Measurements from ENCODE around the gene SLC30A3. TPM values are rescaled to one million over a fixed set of nuclear protein-coding genes. Genes with fewer than 3 reads are reported as not detected.

SLC30A3 gene
- total and polyA plus RNA-seq, 2 of the 4 experiments (the other 2 are of a cell fraction), result 0.15 TPM; not detected in 1

DNA sequence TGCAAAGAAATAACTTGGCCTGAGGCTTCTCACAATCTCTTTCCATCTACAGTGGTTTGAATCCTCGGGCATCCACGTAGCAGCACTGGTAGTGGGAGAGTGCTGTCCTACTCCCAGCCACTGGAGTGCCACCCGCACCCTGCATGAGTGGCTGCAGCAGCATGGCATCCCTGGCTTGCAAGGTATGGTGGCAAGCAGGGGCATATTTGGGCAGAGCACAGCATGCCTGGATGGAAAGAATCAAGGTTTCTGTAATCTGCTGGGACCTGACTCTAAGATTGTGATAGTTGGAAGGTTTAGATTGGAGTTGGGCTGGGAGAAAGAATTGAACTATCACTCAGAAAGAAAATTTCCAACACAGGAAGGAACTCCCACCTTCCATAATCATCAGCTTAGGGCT lies 41.7 kb downstream of the SLC30A3 start:
- dilution Hi-C loops (cut with HindIII; ENCODE audit: low sequenced_read_pairs, unreplicated experiment), result no loop called here
- POLR2A ChIA-PET (ENCODE audit: unreplicated experiment), result no interaction called here
- peaks cover 4% of the 10 kb centered on the region for H3K4me1 ChIP-seq (ENCODE audit: control insufficient read depth, insufficient read depth, low read length)
- no peak overlapping the region for H4K8ac ChIP-seq (ENCODE audit: low read depth in 2 of 2, low read length in 2 of 2)
- H3K27ac ChIP-seq (ENCODE audit: insufficient read depth, low read length), result no peak overlapping the region
- H3K23ac ChIP-seq (ENCODE audit: low read depth, low read length), result no peak overlapping the region
- H2BK120ac ChIP-seq (ENCODE audit: low read depth, low read length), result no peak overlapping the region
- no peak overlapping the region for H2BK5ac ChIP-seq (ENCODE audit: low read depth, low read length, poor library complexity, severe bottlenecking)
- H3K18ac ChIP-seq (ENCODE audit: low read depth, low read length), result no peak overlapping the region
- no peak overlapping the region for H3K14ac ChIP-seq (replicated peaks; ENCODE audit: low read depth, low read length)
- no peak overlapping the region for H3K4me2 ChIP-seq (ENCODE audit: low read depth, low read length)
- no peak overlapping the region for H4K5ac ChIP-seq (ENCODE audit: low read depth, low read length)
- DNase-seq (no peak), ATAC-seq (ENCODE audit: low read depth) (no peak)
- BruUV-seq (replicated peaks), result no TSS peak
- intact Hi-C loops (cut with micrococcal nuclease), result no loop called here
- H3K9me3 ChIP-seq (ENCODE audit: control insufficient read depth, insufficient read depth, low read length), result no peaks in the 10 kb centered on the region
- H4K91ac ChIP-seq (ENCODE audit: insufficient read depth, low read depth, low read length), result no peak overlapping the region
- in situ Hi-C loops (cut with MboI; ENCODE audit: low sequenced_read_pairs), result no loop called here
- no peak overlapping the region for H2AK5ac ChIP-seq (ENCODE audit: low read depth, low read length)
- no peaks in the 10 kb centered on the region for H3K27me3 ChIP-seq (ENCODE audit: control insufficient read depth, insufficient read depth, low read length)
- CTCF ChIA-PET, result no interaction called here
- no peaks in the 10 kb centered on the region for H4K20me1 ChIP-seq (ENCODE audit: insufficient read depth, low read length)
- H3K4ac ChIP-seq (ENCODE audit: low read depth, low read length), result no peak overlapping the region
- H2BK20ac ChIP-seq (ENCODE audit: low read depth, low read length), result no peak overlapping the region
- no peak overlapping the region for H3K4me3 ChIP-seq (ENCODE audit: insufficient read depth, low read depth, low read length)
- TF ChIP-seq, protein P1, sequence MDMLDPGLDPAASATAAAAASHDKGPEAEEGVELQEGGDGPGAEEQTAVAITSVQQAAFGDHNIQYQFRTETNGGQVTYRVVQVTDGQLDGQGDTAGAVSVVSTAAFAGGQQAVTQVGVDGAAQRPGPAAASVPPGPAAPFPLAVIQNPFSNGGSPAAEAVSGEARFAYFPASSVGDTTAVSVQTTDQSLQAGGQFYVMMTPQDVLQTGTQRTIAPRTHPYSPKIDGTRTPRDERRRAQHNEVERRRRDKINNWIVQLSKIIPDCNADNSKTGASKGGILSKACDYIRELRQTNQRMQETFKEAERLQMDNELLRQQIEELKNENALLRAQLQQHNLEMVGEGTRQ (IDR thresholded peaks at IDR 0.05; ENCODE audit: low read depth, low read length), result no peak
- TF ChIP-seq FOS (IDR thresholded peaks at IDR 0.05; ENCODE audit: low read depth, low read length) (no peak), RFX5 (IDR thresholded peaks at IDR 0.05; ENCODE audit: low read depth, low read length) (no peak), NFE2L2 (IDR thresholded peaks at IDR 0.05; ENCODE audit: low read depth, low read length) (no peak), MAZ (IDR thresholded peaks at IDR 0.05; ENCODE audit: borderline replicate concordance, low read depth, low read length) (no peak), MXI1 (IDR thresholded peaks at IDR 0.05; ENCODE audit: borderline replicate concordance, low read depth, low read length) (no peak), RCOR1 (IDR thresholded peaks at IDR 0.05; ENCODE audit: insufficient replicate concordance, low read length) (no peak)
- TF ChIP-seq, protein P2, sequence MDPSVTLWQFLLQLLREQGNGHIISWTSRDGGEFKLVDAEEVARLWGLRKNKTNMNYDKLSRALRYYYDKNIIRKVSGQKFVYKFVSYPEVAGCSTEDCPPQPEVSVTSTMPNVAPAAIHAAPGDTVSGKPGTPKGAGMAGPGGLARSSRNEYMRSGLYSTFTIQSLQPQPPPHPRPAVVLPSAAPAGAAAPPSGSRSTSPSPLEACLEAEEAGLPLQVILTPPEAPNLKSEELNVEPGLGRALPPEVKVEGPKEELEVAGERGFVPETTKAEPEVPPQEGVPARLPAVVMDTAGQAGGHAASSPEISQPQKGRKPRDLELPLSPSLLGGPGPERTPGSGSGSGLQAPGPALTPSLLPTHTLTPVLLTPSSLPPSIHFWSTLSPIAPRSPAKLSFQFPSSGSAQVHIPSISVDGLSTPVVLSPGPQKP (IDR thresholded peaks at IDR 0.05; ENCODE audit: borderline replicate concordance, low read depth, low read length), result no peak
- H3K79me1 ChIP-seq (ENCODE audit: low read depth in 1 of 2, low read length in 2 of 2), result peaks cover 18 to 42% of the 10 kb centered on the region in 2 experiments
- no peak overlapping the region for H3K56ac ChIP-seq (ENCODE audit: extremely low read depth, insufficient read depth, low read length)
- no peak overlapping the region for H2AK9ac ChIP-seq (replicated peaks; ENCODE audit: low read depth, low read length, poor library complexity)
- no peak overlapping the region for H3K9ac ChIP-seq (ENCODE audit: low read depth, low read length)
- peaks cover 7% of the 10 kb centered on the region for H3K9me1 ChIP-seq (ENCODE audit: insufficient read depth, low read length)
- WGBS, 2 experiments (ENCODE audit: extremely low coverage in 2 of 2, insufficient read length in 1 of 2), result no CpG with 5 or more reads among the region's 3 CpGs
- H2AFZ ChIP-seq (replicated peaks; ENCODE audit: low read length, poor library complexity), result no peak overlapping the region
- H3K36me3 ChIP-seq (ENCODE audit: control insufficient read depth, insufficient read depth, low read length), result peaks cover 45% of the 10 kb centered on the region
- H2BK15ac ChIP-seq (ENCODE audit: low read depth, low read length), result no peak overlapping the region

Data from IMR-90 (cell line).